ENCODE results near the gene PPTC7. TPM values are rescaled to one million over a fixed set of nuclear protein-coding genes. Genes with fewer than 3 reads are reported as not detected.

Gene PPTC7
- total RNA-seq, 1 donor from 2014 or later = 12.3 TPM

DNA sequence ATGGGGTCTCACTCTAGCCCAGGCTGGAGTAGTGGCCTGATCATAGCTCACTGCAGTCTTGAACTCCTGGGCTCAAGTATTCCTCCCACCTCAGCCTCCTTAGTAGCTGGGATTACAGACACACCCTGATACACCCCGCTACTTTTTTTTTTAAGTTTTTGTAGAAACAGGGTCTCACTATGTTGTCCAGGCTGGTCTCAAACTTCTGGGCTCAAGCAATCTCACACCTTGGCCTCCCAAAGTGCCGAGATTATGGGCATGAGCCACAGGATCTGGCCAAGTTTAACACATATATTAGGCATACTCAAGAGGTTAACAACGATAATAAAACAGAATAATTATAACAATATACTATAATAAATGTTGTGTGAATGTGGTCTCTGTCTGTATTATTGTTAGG lies 25.8 kb downstream of the PPTC7 start:
- no peaks in the 10 kb centered on the region for H3K4me1 ChIP-seq
- H3K4me3 ChIP-seq = no peak overlapping the region
- H3K27me3 ChIP-seq = no peaks in the 10 kb centered on the region
- intact Hi-C loops (cut with DNase I) = no loop called here
- TF ChIP-seq, protein P1, sequence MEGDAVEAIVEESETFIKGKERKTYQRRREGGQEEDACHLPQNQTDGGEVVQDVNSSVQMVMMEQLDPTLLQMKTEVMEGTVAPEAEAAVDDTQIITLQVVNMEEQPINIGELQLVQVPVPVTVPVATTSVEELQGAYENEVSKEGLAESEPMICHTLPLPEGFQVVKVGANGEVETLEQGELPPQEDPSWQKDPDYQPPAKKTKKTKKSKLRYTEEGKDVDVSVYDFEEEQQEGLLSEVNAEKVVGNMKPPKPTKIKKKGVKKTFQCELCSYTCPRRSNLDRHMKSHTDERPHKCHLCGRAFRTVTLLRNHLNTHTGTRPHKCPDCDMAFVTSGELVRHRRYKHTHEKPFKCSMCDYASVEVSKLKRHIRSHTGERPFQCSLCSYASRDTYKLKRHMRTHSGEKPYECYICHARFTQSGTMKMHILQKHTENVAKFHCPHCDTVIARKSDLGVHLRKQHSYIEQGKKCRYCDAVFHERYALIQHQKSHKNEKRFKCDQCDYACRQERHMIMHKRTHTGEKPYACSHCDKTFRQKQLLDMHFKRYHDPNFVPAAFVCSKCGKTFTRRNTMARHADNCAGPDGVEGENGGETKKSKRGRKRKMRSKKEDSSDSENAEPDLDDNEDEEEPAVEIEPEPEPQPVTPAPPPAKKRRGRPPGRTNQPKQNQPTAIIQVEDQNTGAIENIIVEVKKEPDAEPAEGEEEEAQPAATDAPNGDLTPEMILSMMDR (IDR thresholded peaks at IDR 0.05) = no peak
- no peaks in the 10 kb centered on the region for H3K9me3 ChIP-seq
- H3K36me3 ChIP-seq = no peaks in the 10 kb centered on the region
- no peak overlapping the region for H3K27ac ChIP-seq
- DNase-seq (ENCODE audit: low spot score in 2 of 2) = no peak

DNA sequence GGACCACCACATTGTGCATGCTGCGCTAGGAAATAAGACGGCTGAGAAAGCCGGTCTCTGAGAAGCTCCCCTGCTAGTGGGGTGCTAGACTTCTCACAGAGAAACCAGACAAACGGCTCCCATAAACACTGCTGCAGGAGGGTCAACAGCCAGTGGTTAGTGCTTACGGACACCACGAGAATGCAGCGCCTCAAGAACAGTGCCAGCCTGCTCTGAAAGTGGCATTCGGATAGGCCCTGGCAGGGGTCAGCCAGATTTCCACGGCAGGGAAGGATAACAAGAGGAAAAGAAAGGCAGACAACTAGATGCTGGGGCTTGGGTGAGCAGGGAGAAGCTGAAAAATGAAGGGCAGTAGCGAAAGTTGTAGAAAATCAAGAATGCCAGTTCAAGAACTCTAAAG lies 26.4 kb downstream of the PPTC7 start:
- Histone ChIP-seq H3K4me3 (no peak overlapping the region), H3K27me3 (no peaks in the 10 kb centered on the region), H3K27ac (no peak overlapping the region), H3K4me1 (no peaks in the 10 kb centered on the region), H3K36me3 (no peaks in the 10 kb centered on the region), H3K9me3 (no peaks in the 10 kb centered on the region)
- DNase-seq (ENCODE audit: low spot score in 2 of 2) = no peak
- TF ChIP-seq, protein P1 (IDR thresholded peaks at IDR 0.05) = no peak
- intact Hi-C loops (cut with DNase I) = no loop called here

DNA sequence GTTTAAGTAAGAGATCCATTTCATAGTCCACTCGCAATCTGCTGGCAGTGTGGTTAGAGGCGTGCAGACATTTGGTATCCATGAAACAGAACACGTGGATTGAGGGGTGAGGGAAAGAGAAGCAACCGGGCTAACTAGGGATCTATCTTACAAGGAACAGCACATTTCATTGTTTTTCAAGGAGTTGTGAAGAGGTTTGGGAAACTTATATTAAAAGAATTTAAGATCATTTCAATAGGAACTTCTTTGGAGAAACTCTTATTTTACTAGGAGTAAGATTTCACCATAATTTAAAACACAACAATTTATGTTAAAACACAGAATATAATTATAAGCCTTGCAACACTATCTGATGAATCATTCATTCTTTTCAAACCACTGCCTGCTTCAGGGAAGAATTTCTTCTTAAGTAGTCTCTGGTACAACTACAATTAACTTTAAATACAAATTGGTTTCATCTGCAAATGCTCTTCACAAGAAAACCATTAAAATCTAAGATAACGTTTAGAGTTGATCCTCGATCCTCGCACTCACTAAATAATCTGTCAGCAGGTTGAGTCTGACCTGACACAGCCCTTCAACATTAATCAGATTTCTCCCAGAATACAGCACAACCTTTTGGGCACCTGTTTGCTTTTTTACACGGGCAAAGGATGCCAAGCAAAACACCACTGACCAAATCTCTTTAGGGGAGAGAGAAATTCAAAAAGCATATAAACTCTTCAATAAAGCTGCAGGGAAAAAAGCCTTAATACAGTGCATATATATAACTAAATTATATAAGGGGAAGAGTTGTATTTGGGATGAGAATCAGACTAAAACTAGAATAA lies 27.3 kb downstream of the PPTC7 start:
- no peaks in the 10 kb centered on the region for H3K4me1 ChIP-seq
- DNase-seq (ENCODE audit: low spot score in 2 of 2) = no peak
- H3K27me3 ChIP-seq = no peaks in the 10 kb centered on the region
- peaks cover 0 to 3% of the 10 kb centered on the region in 2 donors for H3K36me3 ChIP-seq
- intact Hi-C loops (cut with DNase I) = no loop called here
- H3K4me3 ChIP-seq = no peak overlapping the region
- H3K27ac ChIP-seq = no peak overlapping the region
- H3K9me3 ChIP-seq = no peaks in the 10 kb centered on the region
- TF ChIP-seq, protein P1 (IDR thresholded peaks at IDR 0.05) = no peak

DNA sequence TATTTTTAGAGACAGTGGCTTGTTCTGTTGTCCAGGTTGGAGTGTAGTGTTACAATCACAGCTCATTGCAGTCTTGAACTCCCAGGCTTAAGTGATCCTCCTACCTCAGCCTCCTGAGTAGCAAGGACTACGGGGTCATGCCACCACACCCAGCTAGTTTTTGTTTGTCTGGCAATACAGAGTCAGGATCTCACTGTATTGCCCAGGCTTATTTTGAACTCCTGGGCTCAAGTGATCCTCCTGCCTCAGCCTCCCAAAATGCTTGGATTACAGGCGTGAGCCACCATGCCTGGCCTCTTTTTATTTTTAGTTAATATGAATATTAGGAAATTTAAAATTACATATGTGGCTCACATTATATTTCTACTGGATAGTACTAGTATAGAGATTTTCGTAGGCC lies 28.9 kb downstream of the PPTC7 start:
- DNase-seq (ENCODE audit: low spot score in 2 of 2) = no peak
- intact Hi-C loops (cut with DNase I) = no loop called here
- Histone ChIP-seq H3K27ac (no peak overlapping the region), H3K4me3 (no peak overlapping the region), H3K9me3 (no peaks in the 10 kb centered on the region), H3K4me1 (no peaks in the 10 kb centered on the region), H3K27me3 (no peaks in the 10 kb centered on the region), H3K36me3 (peaks cover 4 to 8% of the 10 kb centered on the region in 2 donors)
- TF ChIP-seq, protein P1 (IDR thresholded peaks at IDR 0.05) = no peak

DNA sequence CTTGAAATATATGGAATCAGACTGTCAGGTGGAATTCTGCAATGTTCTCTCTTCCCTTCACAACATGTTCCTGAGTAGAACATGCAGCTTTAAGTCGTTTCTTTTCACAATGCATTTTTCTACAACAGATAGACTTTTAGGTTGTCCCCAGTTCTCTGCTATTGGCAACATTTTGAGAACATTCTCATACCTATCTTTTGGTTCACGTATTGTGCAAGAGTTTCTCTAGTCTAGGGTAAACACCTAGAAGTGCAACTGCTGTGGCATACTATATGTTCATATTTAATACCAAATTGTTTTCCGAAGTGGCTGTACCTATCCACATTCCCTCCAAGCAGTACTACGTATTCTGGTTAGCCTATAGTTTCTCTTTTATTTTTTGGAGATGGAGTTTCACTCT lies 32.1 kb downstream of the PPTC7 start:
- H3K4me1 ChIP-seq = peaks cover 0 to 2% of the 10 kb centered on the region in 2 donors
- H3K9me3 ChIP-seq = no peaks in the 10 kb centered on the region
- H3K27me3 ChIP-seq = no peaks in the 10 kb centered on the region
- TF ChIP-seq, protein P1 (IDR thresholded peaks at IDR 0.05) = no peak
- no peak overlapping the region for H3K4me3 ChIP-seq
- no peak for DNase-seq (ENCODE audit: low spot score in 2 of 2)
- H3K27ac ChIP-seq = no peak overlapping the region
- intact Hi-C loops (cut with DNase I) = no loop called here
- peaks cover 4 to 14% of the 10 kb centered on the region in 2 donors for H3K36me3 ChIP-seq

Measured in ascending aorta (tissue), 2 donors.